ENCODE measurements around the gene MAU2.
"Not testable (repeated sequence)": the region's sequence is repeated elsewhere in the genome, so short reads cannot be mapped to it uniquely, and the experiment has no call there.

Gene MAU2

GRCh38 chr19:19385896-19386869, 65.6 kb downstream of the MAU2 start:
- DNase-seq = no peak

- no peak for DNase-seq
Observed at GRCh38 chr19:19387108-19387507, 66.5 kb downstream of the MAU2 start.

- no peak for DNase-seq
Observed at GRCh38 chr19:19388568-19389555, 68.2 kb downstream of the MAU2 start.

GRCh38 chr19:19389683-19390082, 69.1 kb downstream of the MAU2 start:
- not testable (repeated sequence) for DNase-seq

- DNase-seq = not testable (repeated sequence)
Observed at GRCh38 chr19:19394333-19394732, 73.7 kb downstream of the MAU2 start.

- DNase-seq = no peak
Observed at GRCh38 chr19:19399733-19400433, 79.3 kb downstream of the MAU2 start.

GRCh38 chr19:19402656-19403372, 82.2 kb downstream of the MAU2 start:
- DNase-seq = no peak

GRCh38 chr19:19403373-19403901, 82.8 kb downstream of the MAU2 start:
- DNase-seq = no peak

GRCh38 chr19:19404879-19405860, 84.5 kb downstream of the MAU2 start, which contains the start of gene GATAD2A:
Gene GATAD2A, plus strand, starts transcription at chr19:19405675. Its CDS starts 59,671 bp downstream, at chr19:19465346.
- peak; percentile 40 for DNase-seq

- no peak for DNase-seq
Observed at GRCh38 chr19:19405971-19406877, 85.6 kb downstream of the MAU2 start.

GRCh38 chr19:19406878-19407632, 86.4 kb downstream of the MAU2 start:
- no peak for DNase-seq

- DNase-seq = no peak
Observed at GRCh38 chr19:19407633-19407930, 87.0 kb downstream of the MAU2 start.
